Measurements from ENCODE around the gene TOP1.
"Not testable (repeated sequence)": the region's sequence is repeated elsewhere in the genome, so short reads cannot be mapped to it uniquely, and the experiment has no call there.

The TOP1 gene
- 225 reads per million, percentile 93 among the genes with 10 or more reads in this experiment for total RNA-seq

DNA sequence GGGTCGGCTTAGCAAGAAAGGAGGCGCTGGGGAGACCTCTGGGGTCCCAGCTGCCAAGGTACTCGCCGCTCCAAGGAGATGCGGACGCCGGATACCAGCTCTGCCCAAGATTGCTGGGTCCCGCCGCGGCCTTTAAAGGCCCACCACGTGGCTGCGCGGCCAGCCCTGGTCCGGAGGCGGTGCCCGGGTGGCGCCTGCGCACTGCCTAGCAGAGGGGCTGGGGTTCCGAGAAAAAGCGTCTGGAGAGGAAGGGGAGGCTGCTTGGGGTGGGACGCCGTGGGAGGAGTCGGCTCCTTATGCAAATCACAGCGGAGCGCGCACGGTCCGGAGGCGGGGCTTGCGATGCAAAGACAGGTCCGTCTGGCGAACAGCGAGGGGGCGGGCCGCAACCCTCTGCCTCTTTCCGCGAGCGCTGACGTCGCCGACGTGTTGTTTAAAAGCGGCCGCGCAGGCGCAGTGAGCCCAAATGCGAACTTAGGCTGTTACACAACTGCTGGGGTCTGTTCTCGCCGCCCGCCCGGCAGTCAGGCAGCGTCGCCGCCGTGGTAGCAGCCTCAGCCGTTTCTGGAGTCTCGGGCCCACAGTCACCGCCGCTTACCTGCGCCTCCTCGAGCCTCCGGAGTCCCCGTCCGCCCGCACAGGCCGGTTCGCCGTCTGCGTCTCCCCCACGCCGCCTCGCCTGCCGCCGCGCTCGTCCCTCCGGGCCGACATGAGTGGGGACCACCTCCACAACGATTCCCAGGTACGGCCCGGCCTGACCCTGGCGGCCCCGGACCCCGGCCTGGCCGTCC lies at the start of gene TOP1:
TSS of gene TOP1 (plus strand) at position 464 of the 791 bp plus-strand sequence. CDS start at position 710, 246 bp downstream.
- DNase-seq: peak; percentile 100

DNA sequence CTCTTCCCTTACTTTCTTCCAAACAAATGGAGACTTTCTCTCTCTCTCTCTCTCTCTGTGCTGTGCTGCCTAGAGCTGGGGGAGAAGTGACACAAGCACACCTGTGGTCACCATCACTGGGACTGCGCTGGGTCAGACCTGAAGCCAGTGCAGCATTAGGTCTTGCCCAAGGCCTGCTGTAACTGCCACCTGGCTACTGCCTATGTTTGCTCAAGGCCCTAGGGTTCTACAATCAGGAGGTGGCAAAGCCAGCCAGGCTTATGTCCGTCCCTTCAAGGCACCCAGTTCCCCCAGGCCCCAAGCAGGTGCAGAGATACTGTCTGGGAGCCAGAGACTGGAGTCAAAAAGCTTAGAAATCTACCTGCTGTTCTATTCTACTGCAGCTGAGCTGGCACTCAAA lies 49.4 kb upstream of the TOP1 start:
- DNase-seq: no peak

DNA sequence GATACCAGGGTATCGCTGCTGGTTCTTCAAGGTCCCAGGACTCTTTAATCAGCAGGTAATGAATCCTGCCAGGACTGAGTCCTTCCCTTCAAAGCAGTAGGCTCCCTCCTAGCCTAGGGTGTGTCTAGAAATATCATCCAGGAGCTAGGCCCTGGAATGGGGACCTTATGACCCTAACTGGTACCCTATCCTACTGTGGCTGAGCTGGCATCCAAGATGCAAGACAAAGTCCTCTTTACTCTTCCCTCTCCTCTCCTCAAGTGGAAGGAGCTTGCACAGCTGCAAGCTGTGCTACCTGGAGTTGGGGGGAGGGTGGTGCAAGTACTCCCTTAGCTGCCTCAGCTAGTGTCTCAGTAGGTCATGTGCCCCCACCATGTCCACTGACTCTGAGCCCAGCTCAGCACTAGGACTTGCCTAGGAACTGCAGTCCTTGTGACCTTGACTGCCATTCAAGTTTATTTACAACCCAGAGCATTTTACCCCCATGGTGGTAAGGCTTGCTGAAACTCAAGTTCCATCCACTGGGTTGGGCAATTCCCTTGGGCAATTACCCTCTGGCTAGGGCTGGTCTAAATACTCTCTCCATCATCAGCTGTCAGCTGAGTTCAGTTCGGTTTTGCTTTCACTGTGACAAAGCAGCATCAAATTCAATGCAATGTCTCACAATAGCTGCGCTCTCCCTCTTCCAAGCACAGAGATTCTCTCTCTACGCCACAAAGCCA lies 48.4 kb upstream of the TOP1 start:
- DNase-seq: no peak

DNA sequence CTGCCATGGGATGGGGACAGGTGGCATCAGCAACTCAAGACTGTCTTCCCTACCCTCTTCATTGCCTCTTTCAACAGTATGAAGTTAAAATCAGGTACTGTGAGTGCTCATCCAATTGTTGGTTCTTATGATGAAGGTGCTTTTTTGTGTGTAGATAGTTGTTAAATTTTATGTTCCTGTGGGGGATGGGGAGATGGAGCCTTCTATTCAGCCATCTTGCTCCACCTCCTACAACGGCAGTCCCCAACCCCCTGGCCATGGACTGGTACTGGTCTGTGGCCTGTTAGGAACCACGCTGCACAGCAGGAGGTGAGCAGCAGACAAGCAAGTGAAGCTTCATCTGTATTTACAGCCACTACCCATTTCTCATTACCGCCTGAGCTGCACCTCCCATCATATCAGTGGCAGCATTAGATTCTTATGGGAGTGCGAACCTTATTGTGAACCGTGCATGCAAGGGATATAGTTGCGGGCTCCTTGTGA lies 47.8 kb upstream of the TOP1 start:
- no peak for DNase-seq

DNA sequence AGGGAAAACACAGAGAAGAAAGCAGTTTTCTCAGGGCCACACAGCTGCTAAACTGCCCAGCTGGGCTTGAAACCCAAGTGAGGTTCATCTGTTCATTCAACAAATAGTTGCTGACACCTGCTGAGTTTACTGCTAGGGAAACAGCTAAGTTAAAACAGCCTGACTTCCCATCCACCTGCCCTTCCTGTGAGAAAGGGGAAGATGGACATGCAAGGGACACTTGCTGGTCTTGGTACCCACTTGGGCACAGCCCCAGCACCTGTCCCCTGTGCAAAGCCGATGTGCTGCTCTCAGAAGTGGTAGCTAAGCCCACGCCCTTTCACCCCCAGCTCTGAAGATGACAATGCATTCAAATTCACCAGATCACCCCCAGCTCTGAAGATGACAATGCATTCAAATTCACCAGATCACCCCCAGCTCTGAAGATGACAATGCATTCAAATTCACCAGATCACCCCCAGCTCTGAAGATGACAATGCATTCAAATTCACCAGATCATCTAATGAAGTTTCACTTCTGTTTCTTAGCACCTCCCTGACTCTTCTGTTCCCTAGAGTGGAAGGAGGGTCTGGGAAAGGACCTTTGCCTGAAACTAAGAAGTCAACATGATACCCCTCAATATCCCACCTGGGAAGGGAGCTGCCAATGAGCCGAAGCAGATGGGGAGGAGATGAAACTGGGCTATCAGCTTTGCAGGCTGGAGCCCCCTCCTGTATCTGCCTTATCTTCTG lies 46.0 kb upstream of the TOP1 start:
- DNase-seq: no peak

DNA sequence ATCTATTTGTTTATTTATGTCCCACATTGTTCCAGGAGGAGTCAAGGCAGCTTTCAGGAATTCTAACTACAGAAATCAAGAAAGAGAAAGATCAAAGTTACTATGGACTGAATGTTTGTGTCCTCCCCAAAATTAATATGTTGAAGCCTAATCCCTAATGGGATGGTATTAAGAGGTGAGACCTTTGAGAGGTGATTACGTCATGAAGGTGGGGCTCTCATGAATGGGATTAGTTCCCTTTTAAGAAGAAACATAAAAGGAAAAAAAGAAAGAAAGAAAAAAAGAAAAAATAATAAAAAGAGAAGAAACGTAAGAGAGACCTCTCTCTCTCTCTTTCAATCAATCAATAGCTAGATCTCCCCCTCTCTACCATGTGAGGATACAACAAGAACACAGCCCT lies 44.7 kb upstream of the TOP1 start:
- no peak for DNase-seq

DNA sequence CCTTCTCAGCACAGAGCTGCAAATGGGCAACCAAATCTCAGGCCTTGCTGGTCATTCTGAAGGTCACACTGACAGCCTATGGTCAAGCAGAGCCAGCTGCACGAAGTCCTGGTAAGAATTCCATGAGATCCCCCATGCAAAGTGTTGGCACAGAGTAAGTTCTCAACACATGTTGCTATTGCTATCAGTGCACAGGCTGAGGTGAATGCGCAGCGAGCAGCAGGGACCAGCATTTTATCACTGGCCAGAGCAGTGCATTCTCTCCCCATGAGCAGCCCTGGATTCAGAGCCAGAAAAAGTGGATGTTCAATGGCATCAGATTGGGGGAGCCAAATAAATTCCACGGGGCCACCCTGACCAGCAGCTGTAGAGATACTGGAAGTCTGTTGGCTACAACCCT lies 44.1 kb upstream of the TOP1 start:
- no peak for DNase-seq

DNA sequence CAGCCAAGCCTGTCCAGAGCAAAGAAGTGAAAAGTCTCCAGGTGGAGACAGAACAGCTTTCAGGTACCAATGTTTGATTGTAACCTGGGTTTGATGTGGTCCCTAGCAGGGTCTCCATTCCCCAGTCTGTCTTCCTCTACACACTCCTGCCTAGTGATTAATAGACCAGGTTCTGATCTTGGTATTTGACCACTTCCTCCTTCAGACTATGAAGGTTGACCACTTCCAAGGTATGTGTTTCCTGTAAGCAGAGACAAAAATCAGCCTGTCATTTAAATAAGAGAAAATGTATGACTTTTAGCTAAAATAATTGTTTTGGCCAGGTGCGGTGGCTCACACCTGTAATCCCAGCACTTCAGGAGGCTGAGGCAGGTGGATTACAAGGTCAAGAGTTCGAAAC lies 41.8 kb upstream of the TOP1 start:
- no peak for DNase-seq

DNA sequence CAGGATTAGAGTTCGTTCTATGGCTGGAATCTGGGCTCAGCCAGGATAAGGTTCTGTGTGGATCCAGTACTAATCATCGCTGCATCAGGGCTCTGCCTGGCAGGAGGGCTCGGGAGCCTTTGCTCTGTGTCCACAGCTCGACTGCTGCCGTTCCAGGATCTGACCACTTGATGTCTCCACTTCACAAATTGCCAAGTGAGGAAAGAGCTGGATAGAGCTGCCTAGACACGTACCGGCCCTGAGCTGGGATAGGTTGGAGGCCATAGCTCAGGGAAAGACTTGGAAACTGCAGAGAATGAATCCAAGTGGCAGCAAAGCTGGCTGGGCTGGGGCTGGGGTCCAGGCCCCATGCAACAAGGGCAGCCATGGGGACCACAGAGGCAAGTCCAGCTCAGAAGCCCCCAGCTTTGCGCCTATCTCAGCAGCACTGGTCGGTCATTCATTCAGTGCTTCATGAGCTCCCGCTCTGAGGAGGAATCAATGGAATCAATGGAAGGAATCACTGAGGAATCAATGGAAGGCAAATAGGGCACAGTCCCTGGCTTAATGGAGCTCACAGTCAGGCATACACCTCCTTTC lies 38.0 kb upstream of the TOP1 start:
- peak; percentile 50 for DNase-seq

DNA sequence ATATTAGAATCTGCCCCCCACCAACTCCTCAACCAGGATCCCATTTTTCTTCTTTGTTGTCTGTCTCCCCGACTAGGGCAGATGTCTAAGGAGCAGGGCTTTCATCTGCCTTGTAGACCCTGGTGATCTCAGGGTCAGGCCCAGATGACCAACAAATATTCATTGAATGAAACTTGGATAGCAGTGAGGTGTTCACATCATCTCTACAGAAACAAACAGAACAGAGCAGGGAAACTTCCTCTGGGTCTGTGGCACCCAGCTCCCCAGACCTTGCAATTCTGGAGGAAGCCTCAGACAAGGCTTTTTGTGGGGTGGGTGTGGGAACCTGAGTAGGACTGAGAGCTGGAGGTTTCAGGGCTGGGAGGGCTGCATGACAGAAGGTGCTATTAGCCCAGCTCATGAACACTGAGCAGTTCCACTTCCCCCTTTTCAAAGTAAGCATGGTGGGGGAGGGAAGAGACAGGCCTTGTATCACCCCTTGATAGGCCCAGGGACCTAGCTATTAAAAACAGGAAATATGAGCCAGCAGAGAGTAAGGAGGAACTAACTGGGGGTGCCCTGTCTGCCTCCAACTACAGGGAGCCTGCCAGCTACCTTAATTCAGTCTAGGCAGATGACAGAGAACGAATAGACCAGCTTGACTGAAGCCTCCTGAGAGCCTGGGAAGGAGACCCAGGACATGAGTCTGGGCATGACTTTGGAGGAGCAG lies 37.3 kb upstream of the TOP1 start:
- no peak for DNase-seq

DNA sequence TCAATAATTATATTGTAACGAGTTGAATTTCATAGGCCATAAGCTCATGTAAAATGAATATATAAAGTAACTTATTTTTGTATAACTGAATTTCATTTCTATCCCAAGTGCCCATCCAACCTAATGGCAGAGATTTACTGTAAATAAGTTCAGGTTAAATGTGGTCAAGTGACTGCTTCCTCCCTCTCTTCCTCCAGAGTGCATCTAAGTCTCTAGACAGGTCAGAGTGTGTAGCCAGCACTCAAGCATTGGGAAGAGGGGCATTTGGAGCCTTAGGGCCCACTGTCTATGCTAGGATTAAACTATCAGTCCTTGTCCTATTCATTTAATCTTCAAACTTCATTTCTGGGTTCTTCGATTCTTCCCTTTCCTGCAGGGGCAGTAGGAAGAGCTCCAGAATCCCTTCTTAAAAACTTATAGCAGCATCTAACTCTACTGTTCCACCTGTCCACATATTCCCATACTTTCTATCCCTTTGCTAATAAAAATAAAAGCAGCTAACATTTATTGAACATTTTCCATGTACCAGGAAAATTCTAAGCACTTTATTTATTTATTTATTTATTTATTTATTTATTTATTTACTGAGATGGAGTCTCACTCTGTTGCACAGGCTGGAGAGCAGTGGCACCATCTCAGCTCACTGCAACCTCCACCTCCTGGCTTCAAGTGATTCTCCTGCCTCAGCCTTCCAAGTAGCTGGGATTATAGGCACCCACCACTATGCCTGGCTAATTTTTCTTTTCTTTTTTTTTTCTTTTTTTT lies 36.1 kb upstream of the TOP1 start:
- no peak for DNase-seq

DNA sequence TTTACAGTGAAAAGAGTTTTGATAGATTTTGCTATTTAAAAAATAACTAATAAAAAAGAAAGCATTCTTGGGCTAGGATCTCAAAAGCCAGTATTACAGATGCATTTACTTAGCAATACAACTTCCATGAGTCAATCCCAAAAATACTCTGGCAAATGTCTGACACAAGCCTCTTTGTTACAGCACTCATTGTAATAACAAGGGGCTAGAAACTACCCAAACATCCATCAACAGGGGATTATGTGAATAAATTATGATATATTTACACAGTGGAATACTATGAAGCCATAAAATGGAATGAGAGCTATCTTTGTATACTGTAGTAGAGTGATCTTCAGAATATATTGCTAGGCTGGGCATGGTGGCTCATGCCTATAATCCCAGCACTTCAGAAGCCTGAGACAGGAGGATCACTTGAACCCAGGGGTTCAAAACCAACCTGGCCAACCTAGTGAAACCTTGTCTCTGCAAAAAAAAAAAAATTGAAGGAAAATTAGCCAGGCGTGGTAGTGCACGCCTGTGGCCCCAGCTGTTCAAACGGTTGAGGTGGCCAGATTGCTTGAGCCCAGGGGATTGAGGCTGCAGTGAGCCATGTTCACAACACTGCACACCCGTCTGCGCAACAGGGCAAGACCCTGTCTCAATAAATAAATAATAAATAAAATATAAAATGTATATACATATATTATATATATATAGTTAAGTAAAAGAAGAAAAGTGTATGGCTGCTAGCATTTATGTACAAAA lies 34.7 kb upstream of the TOP1 start:
- no peak for DNase-seq

DNA sequence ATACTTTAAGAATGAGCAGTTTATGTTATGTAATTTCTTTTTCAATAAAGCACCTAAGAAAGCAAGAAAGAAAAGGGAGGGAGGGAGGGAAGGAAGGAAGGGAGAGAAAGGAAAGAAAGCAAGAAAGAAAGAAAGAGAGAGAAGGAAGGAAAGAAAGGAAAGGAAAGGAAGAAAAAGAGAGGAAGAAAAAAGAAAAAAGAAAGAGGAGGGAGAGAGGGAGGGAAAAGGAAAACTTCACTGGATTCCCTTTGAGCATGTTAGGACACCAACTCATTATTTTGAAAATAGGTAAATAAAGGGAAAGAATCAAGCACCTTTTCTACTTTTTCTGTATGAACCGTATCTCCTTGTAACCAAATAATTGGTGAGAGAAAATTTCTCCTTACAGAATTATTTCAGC lies 32.3 kb upstream of the TOP1 start:
- DNase-seq: no peak

DNA sequence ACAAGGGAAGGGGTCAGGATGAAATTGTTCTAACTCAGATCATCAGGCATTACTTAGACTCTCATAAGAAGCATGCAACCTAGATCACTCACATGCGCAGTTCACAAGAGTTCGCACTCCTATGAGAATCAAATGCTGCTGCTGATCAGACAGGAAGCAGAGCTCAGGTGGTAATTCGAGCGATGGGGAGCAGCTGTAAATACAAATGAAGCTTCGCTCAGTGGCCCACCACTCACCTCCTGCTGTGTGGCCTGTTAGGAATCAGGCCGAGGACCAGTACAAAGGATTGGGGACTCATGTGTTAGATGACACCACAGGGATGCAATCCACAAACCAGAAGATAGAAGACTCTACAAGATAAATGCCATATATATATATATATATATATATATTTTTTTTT lies 31.5 kb upstream of the TOP1 start:
- DNase-seq: no peak

DNA sequence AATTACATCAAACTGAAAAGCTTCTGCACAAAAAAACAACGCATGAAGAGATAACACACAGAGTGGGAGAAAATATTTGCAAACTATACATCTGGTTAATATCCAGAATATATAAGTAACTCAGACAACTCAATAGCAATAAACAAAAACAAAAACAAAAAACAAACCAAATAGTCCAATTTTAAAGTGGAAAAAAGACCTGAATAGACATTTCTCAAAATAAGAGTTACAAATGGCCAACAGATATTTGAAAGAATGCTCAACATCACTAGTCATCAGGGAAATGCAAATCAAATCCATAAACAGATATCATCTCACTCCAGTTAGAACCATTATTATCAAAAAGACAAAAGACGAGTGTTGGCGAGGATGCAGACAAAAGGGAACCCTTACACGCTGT lies 28.8 kb upstream of the TOP1 start:
- DNase-seq: no peak

DNA sequence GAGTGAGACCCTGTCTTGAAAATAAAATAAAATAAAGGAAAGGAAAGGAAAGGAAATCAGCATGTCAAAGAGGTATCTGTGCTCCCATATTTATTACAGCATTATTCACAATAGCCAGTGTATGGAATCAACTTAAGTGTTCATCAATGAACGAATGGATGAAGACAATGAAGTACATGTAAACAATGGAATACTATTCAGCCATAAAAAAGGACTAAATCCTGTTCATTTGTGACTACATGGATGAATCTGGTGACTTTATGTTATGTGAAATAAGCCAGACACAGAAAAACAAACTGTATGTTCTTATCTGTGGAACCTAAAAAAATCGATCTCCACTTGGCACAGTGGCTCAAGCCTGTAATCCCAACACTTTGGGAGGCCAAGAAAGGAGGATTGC lies 28.0 kb upstream of the TOP1 start:
- DNase-seq: no peak

DNA sequence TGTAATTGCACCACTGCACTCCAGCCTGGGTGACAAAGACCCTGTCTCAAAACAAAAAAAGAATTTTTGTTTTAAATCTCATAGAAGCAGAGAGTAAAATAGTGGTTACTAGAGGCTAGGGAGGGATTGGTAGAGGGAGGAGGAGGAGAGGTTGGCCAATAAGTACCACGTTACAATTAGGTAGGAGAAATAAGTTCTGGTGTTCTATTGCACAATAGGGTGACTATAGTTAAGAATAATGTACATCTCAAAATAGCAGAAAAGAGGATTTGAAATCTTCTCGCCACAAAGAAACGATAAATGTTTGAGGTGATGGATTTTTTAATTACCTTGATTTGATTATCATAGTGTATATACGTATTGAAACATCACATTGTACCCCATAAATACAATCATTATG lies 27.1 kb upstream of the TOP1 start:
- no peak for DNase-seq

DNA sequence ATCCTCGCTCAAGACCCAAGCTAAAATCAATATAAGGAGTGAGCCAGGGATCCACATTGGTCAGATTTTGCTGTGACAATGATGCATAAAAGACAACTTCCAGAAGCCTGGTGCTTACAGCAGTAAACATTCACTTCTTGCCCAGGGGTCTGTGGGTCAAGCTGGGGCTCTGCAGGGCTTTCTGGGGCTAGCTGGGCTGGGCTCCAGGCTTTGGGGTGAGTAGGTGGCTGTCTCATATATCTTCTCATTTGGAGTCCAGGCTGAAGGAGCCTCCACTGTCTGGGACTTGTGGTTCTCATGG lies 25.8 kb upstream of the TOP1 start:
- DNase-seq: no peak

DNA sequence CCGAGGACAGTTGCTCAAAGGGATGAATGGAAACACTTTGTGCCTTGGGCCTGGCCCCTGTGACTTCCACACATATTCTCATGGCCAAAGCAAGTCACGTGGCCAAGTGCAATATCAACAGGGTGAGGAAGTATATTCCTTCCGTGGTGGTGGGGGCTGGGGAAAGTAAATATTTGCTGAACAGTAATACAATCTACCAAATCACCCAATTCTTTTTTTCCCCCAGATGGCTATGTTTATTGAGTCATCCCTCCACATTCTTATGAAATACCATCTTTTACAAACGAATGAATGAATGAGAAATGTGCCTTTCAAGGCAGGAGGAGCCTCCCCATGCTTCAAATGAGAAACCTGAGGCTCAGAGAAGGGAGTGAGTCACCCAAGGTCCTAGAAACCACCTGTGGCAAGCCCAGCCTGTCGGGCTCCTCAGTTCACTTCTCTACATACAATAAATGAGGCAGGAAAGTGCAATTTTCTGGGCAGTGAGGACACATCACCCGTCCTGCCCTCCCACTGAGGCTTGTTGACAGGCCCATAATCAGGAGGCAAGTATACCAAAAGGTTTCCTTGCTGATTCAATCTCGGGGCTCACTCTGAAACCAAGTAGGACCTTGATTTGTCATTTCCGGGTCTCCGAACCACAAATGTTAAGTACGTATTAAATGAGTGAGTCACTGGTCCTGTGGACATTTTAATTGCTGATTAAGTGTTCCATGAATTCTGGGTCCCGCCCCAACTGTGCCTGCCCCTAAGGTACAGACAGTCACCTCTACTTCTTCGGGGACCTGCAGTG lies 25.3 kb upstream of the TOP1 start:
- peak; percentile 60 for DNase-seq

DNA sequence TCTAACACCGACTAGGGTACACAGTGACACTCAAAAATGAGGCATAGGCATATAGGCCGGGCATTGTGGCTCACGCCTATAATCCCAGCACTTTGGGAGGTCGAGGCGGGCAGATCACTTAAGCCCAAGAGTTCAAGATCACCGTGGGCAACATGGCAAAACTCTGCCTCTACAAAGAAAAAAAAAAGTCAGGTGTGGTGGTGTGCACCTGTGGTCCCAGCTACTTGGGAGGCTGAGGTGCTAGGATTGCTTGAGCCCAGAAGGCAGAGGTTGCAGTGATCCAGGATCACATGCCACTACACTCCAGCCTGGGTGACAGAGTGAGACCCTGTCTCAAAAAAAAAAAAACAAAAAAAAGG lies 24.7 kb upstream of the TOP1 start:
- DNase-seq: not testable (repeated sequence)
